GM21737 (cell line): Measurements from ENCODE around the gene RAD9B.
"Not testable (repeated sequence)": the region's sequence is repeated elsewhere in the genome, so short reads cannot be mapped to it uniquely, and the experiment has no call there.

Source experiments
- ATAC-seq: cut with Tn5 transposase; IDR thresholded peaks from one replicate; pipeline ENCODE4 v1.9.1; 2021; ENCODE audit warnings: mild to moderate bottlenecking, moderate library complexity; ENCODE audit not compliant: unreplicated experiment

RAD9B gene

GRCh38 chr12:110501752-110502738 lies at the start of gene RAD9B, which contains the start of gene VPS29:
RAD9B (plus strand) TSS chr12:110502331; CDS start chr12:110502338, 7 bp downstream.
VPS29 (minus strand) TSS chr12:110502111; CDS start chr12:110502051, 60 bp downstream.
- ATAC-seq: peak; percentile 90

GRCh38 chr12:110453569-110454296 lies 48.4 kb upstream of the RAD9B start:
- ATAC-seq: no peak

- ATAC-seq: no peak
Observed at GRCh38 chr12:110458756-110459155, 43.4 kb upstream of the RAD9B start.

GRCh38 chr12:110461189-110461588 lies 40.9 kb upstream of the RAD9B start:
- not testable (repeated sequence) for ATAC-seq

GRCh38 chr12:110465024-110465423 lies 37.1 kb upstream of the RAD9B start:
- no peak for ATAC-seq

- not testable (repeated sequence) for ATAC-seq
Observed at GRCh38 chr12:110465765-110466164, 36.4 kb upstream of the RAD9B start.

GRCh38 chr12:110466791-110467190 lies 35.3 kb upstream of the RAD9B start:
- ATAC-seq: no peak

- ATAC-seq: no peak
Observed at GRCh38 chr12:110467847-110468213, 34.3 kb upstream of the RAD9B start.

GRCh38 chr12:110468214-110469048 lies 33.7 kb upstream of the RAD9B start, which contains the start of the genes FAM216A and GPN3:
FAM216A (plus strand) TSS chr12:110468845; CDS start chr12:110468876, 31 bp downstream.
GPN3 (minus strand) TSS chr12:110468257; CDS start chr12:110468203, 54 bp downstream.
- ATAC-seq: peak; percentile 70

GRCh38 chr12:110475426-110475825 lies 26.7 kb upstream of the RAD9B start:
- ATAC-seq: no peak

GRCh38 chr12:110498984-110499706 lies 3.0 kb upstream of the RAD9B start:
- no peak for ATAC-seq

- peak; percentile 15 for ATAC-seq
Observed at GRCh38 chr12:110501399-110501751, 756 bp upstream of the RAD9B start.

- no peak for ATAC-seq
Observed at GRCh38 chr12:110503432-110503831, 1.3 kb downstream of the RAD9B start.

GRCh38 chr12:110505332-110505731 lies 3.2 kb downstream of the RAD9B start:
- no peak for ATAC-seq

- no peak for ATAC-seq
Observed at GRCh38 chr12:110508071-110508586, 6.0 kb downstream of the RAD9B start.

- no peak for ATAC-seq
Observed at GRCh38 chr12:110513842-110514241, 11.7 kb downstream of the RAD9B start.

- ATAC-seq: no peak
Observed at GRCh38 chr12:110514363-110514762, 12.2 kb downstream of the RAD9B start.

- ATAC-seq: no peak
Observed at GRCh38 chr12:110516995-110517394, 14.9 kb downstream of the RAD9B start.

GRCh38 chr12:110518014-110518413 lies 15.9 kb downstream of the RAD9B start:
- ATAC-seq: not testable (repeated sequence)
